OCI-LY3 (cell line): Measurements from ENCODE around the gene UMPS.

Experiments used
- H2AFZ ChIP-seq: fragments of 200-600, 300-600 bp; shearing (Covaris generic); 2 replicates; pipeline ENCODE4 v1.6.0; 2014; ENCODE audit warnings: antibody characterized with exemption, low read depth, low read length
- H3K27ac ChIP-seq: fragments of 200-600, 300-600 bp; sonication (generic); 2 replicates; pipeline ENCODE4 v1.5.1; 2014; ENCODE audit warnings: mild to moderate bottlenecking, low read length, moderate library complexity, mixed read lengths
- H3K27me3 ChIP-seq: fragments of 200-600, 300-600 bp; sonication (generic); 2 replicates; pipeline ENCODE4 v1.6.1; 2014; ENCODE audit warnings: low read depth, low read length, mixed read lengths
- H3K36me3 ChIP-seq: fragments of 200-600, 300-600 bp; sonication (generic); replicated peaks from 2 replicates; pipeline ENCODE3; 2014; ENCODE audit warnings: low read depth, low read length, mixed read lengths
- H3K4me1 ChIP-seq: fragments of 300-600, 200-600 bp; sonication (generic); 2 replicates; pipeline ENCODE4 v1.6.1; 2014; ENCODE audit warnings: low read length, mixed read lengths
- H3K4me2 ChIP-seq: fragments of 200-600, 300-600 bp; sonication (generic); 2 replicates; pipeline ENCODE4 v1.6.1; 2014; ENCODE audit warnings: low read length, mixed read lengths
- H3K4me3 ChIP-seq: fragments of 300-600, 200-600 bp; sonication (generic); 2 replicates; pipeline ENCODE4 v1.5.1; 2014; ENCODE audit warnings: antibody characterized with exemption, mild to moderate bottlenecking, low read length, moderate library complexity
- H3K79me2 ChIP-seq: fragments of 300-600, 200-600 bp; shearing (Covaris generic); 2 replicates; pipeline ENCODE4 v1.6.1; 2014; ENCODE audit warnings: mild to moderate bottlenecking, low read length, mixed read lengths
- H3K9ac ChIP-seq: fragments of 300-600, 200-600 bp; shearing (Covaris generic); 2 replicates; pipeline ENCODE4 v1.6.0; 2014; ENCODE audit warnings: mild to moderate bottlenecking, low read length, moderate library complexity
- H3K9me3 ChIP-seq: fragments of 200-600, 300-600 bp; shearing (Covaris generic); 2 replicates; pipeline ENCODE4 v1.6.1; 2014; ENCODE audit warnings: low read length, mixed read lengths; ENCODE audit not compliant: insufficient read depth
- H4K20me1 ChIP-seq: fragments of 200-600, 300-600 bp; sonication (generic); 2 replicates; pipeline ENCODE4 v1.6.1; 2016; ENCODE audit warnings: low read length, mixed read lengths; ENCODE audit not compliant: insufficient read depth
- EZH2phosphoT487 ChIP-seq: fragments of 200-600 bp; shearing (Covaris generic); IDR thresholded peaks from 2 replicates; pipeline ENCODE4 v1.6.1; 2018; ENCODE audit warnings: antibody characterized with exemption, mixed run types, low read depth
- TF ChIP-seq, protein P1 (sequence below): fragments of 200-600, 300-600 bp; sonication (generic); IDR thresholded peaks from 2 replicates; pipeline ENCODE4 v1.5.1; 2014; ENCODE audit warnings: antibody characterized with exemption, low read length, low read depth

Gene UMPS

DNA sequence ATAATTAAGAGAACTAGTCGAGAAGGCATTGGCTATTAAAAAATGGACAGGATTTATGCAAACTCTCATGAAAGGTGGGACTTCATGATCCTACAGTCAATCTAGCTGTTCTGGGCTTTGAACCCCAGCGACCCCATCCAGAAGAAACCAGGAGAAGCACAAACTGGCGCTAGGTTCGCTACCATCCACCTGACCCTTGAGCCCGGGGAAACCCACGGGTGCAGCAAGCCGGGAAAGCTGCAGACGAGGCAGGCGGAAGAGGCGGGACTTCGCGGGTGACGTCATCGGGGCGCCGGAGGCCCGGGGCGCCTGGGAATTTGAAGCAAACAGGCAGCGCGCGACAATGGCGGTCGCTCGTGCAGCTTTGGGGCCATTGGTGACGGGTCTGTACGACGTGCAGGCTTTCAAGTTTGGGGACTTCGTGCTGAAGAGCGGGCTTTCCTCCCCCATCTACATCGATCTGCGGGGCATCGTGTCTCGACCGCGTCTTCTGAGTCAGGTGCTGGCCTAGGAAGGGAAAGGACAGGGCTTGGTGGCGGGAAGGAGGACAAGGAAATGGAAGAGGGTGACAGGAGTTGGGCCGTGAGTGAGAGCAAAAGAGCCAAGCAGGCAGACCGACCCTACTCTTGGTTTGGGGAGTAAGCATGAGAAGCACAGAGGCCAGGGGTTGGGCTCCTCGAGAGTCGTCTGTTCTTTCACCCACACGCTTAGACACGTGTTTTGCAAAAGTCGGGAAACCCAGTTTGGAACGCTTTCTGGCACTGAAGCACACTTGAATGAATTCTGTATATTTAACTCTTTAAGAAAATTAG, at the start of gene UMPS:
UMPS (plus strand) TSS at position 324 of the 812 bp plus-strand sequence; CDS start at position 344, 20 bp downstream.
- H3K9me3 ChIP-seq, result no peaks in the 10 kb centered on the region
- H3K4me3 ChIP-seq, result peak within 1 kb of the TSS; percentile 90
- H3K79me2 ChIP-seq, result peaks cover 50% of the 10 kb centered on the region
- peaks cover 3% of the 10 kb centered on the region; the same call in 1 of the 2 replicates for H3K27me3 ChIP-seq
- peak within 1 kb of the TSS; percentile 87 for H3K4me2 ChIP-seq
- peak within 1 kb of the TSS; percentile 43 for H3K27ac ChIP-seq
- no peak for TF ChIP-seq EZH2phosphoT487
- TF ChIP-seq, protein P1, sequence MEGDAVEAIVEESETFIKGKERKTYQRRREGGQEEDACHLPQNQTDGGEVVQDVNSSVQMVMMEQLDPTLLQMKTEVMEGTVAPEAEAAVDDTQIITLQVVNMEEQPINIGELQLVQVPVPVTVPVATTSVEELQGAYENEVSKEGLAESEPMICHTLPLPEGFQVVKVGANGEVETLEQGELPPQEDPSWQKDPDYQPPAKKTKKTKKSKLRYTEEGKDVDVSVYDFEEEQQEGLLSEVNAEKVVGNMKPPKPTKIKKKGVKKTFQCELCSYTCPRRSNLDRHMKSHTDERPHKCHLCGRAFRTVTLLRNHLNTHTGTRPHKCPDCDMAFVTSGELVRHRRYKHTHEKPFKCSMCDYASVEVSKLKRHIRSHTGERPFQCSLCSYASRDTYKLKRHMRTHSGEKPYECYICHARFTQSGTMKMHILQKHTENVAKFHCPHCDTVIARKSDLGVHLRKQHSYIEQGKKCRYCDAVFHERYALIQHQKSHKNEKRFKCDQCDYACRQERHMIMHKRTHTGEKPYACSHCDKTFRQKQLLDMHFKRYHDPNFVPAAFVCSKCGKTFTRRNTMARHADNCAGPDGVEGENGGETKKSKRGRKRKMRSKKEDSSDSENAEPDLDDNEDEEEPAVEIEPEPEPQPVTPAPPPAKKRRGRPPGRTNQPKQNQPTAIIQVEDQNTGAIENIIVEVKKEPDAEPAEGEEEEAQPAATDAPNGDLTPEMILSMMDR, result no peak
- H2AFZ ChIP-seq, result peak within 1 kb of the TSS; percentile 85
- H3K4me1 ChIP-seq, result peaks cover 17% of the 10 kb centered on the region
- H4K20me1 ChIP-seq, result no peaks in the 10 kb centered on the region
- H3K9ac ChIP-seq, result peak within 1 kb of the TSS; percentile 90
- peaks cover 20% of the 10 kb centered on the region for H3K36me3 ChIP-seq

DNA sequence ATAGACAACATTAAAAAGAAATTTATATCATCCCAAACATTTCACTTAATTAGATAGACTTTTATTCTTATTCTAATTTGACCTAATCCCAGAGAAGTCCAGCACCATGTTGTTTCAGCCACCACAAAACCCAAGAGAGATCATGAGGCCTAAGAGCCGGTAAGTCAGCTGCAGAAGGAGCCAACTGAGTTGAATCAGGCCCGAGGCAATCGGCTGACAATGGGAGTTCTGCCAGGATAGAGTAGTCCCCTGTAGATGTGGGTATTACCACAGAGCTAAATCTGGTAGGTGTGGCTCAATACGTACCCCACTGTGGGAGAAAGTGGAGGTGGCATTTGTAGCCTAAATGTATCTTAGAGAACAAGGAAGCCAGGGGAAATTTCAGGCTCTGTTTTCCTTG, 49.7 kb upstream of the UMPS start:
- Histone ChIP-seq H3K4me1 (no peaks in the 10 kb centered on the region), H3K4me3 (no peak overlapping the region), H2AFZ (no peak overlapping the region), H4K20me1 (no peaks in the 10 kb centered on the region), H3K27ac (no peak overlapping the region), H3K79me2 (no peaks in the 10 kb centered on the region), H3K4me2 (no peak overlapping the region), H3K27me3 (0 out of 2 replicates have a peak, but pooled peaks cover 9% of the 10 kb centered on the region), H3K36me3 (no peaks in the 10 kb centered on the region), H3K9me3 (no peaks in the 10 kb centered on the region), H3K9ac (no peak overlapping the region)
- TF ChIP-seq, protein P1, result no peak
- TF ChIP-seq EZH2phosphoT487, result no peak

DNA sequence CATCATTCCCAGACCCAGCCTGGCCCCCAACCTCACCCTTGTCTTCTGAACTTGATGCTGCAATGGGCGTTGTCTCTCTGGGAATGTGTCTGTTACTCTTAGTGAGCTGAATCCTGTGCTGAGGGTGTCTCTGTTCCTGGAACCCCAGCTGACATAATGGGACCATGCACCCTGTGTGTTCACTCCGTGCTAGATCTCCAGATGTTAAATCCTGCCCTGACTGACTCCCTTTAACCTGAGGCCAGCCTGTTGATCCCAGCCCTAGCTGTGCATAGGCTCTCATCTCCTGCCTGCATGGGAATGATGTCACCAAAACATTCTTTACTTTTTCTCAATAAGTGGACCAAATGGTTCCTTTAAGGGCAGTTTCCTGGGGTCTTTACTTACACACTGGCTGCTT, 48.0 kb upstream of the UMPS start:
- TF ChIP-seq, protein P1, result no peak
- TF ChIP-seq EZH2phosphoT487, result no peak

DNA sequence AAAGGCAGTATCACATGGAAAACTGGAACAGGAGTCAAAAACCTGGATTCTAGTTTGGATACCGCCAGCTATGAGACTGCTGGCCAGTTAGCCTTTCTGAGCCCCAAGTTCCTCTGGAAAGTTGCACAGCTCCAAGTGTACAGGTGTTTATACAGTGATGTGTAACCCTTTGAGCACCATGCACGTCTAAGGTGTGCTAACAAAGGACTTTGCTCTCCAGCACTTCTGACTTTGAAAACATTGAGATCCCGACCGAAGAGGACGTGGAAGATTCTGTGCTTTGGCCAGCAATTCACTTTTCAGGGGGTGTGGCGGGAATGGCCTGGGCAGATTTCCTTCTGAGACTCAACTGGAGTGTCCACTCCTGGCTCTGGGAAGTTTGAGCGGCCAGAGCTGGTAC, 45.8 kb upstream of the UMPS start:
- Histone ChIP-seq H3K9ac (no peak overlapping the region), H4K20me1 (no peaks in the 10 kb centered on the region), H3K79me2 (no peaks in the 10 kb centered on the region), H3K9me3 (no peaks in the 10 kb centered on the region), H2AFZ (no peak overlapping the region), H3K36me3 (no peaks in the 10 kb centered on the region), H3K27me3 (0 out of 2 replicates have a peak, but pooled peaks cover 9% of the 10 kb centered on the region), H3K4me1 (no peaks in the 10 kb centered on the region), H3K4me2 (no peak overlapping the region), H3K27ac (no peak overlapping the region), H3K4me3 (no peak overlapping the region)
- TF ChIP-seq EZH2phosphoT487, result no peak
- TF ChIP-seq, protein P1, result no peak

More for the DNA sequence above, 48.0 kb upstream of the UMPS start:
- no peak overlapping the region for H3K4me2 ChIP-seq
- no peaks in the 10 kb centered on the region for H3K4me1 ChIP-seq
- H3K27ac ChIP-seq, result no peak overlapping the region
- no peaks in the 10 kb centered on the region for H3K36me3 ChIP-seq
- no peaks in the 10 kb centered on the region for H3K79me2 ChIP-seq
- no peak overlapping the region for H3K4me3 ChIP-seq
- no peak overlapping the region for H2AFZ ChIP-seq
- no peaks in the 10 kb centered on the region for H3K9me3 ChIP-seq
- no peak overlapping the region for H3K9ac ChIP-seq
- no peaks in the 10 kb centered on the region for H4K20me1 ChIP-seq
- H3K27me3 ChIP-seq, result 0 out of 2 replicates have a peak, but pooled peaks cover 9% of the 10 kb centered on the region
